Prostate gland (tissue), 2 donors: ENCODE data around the gene TBKBP1. TPM values are rescaled to one million over a fixed set of nuclear protein-coding genes. Genes with fewer than 3 reads are reported as not detected.

ENCODE experiments used
- DNase-seq: peaks from one replicate; pipeline ENCODE4 v3.0.0-alpha.2; 2019; ENCODE audit warnings: low spot score
- H3K27ac ChIP-seq, 2 donors: fragments of 200-600 bp; sonication (generic); 2 replicates each; pipeline ENCODE4 v1.5.1; 2017 to 2019
- H3K27me3 ChIP-seq: fragments of 200-600 bp; sonication (generic); replicated peaks from 2 replicates; pipeline ENCODE4 v1.5.1; 2019; ENCODE audit not compliant: insufficient read depth
- H3K36me3 ChIP-seq, 2 donors: fragments of 200-600 bp; sonication (generic); 1 replicate in 1 of 2; 2 replicates in 1 of 2; pipeline versions ENCODE4 v1.5.1 to v1.8.1; 2017 to 2019
- H3K4me1 ChIP-seq: fragments of 200-600 bp; sonication (generic); replicated peaks from 2 replicates; pipeline ENCODE4 v1.5.1; 2019
- H3K4me3 ChIP-seq, 2 donors: fragments of 200-600 bp; sonication (generic); 2 replicates each; pipeline ENCODE4 v1.5.1; 2017 to 2019
- H3K9me3 ChIP-seq: fragments of 200-600 bp; sonication (generic); 2 replicates; pipeline ENCODE4 v1.5.1; 2017
- POLR2A ChIP-seq: fragments of 450-650 bp; IDR thresholded peaks from one replicate; pipeline ENCODE4 v1.6.1; 2016; ENCODE audit warnings: antibody characterized with exemption, mild to moderate bottlenecking
- POLR2AphosphoS5 ChIP-seq: sonication (generic); formaldehyde crosslinking; IDR thresholded peaks from one replicate; pipeline ENCODE4 v1.6.1; 2017; ENCODE audit warnings: antibody characterized with exemption
- WGBS: methylation state at CpG from one replicate; pipeline ENCODE4 v1.1.5; 2018; 5-methylcytosine and 5-hydroxymethylcytosine counted together
- intact Hi-C: fragments of 100-400 bp; cut with DNase I; formaldehyde crosslinking; loops from one replicate; pipeline ENCODE4 v1.14.2; 2022
- total RNA-seq, 2 donors: library from RNA; depleted of rRNA; stranded (reverse); fragments of >200 nt; gene quantifications; one replicate each; pipeline ENCODE4 v1.1.0, GENCODE V29; 2016
- TF ChIP-seq, protein P1 (sequence below), 4 experiments: fragments of 200-600 bp in 2 of 4; fragments of 450-650 bp in 2 of 4; sonication (generic) in 2 of 4; IDR thresholded peaks; 1 replicate in 3 of 4; 2 replicates in 1 of 4; pipeline ENCODE4 v1.5.1; 2016 to 2019; ENCODE audit warnings: antibody characterized with exemption in 4 of 4, mild to moderate bottlenecking in 2 of 4, moderate library complexity in 2 of 4

The TBKBP1 gene
- total RNA-seq, 2 donors from 2014 or later = 9.5 to 15.3 TPM

DNA sequence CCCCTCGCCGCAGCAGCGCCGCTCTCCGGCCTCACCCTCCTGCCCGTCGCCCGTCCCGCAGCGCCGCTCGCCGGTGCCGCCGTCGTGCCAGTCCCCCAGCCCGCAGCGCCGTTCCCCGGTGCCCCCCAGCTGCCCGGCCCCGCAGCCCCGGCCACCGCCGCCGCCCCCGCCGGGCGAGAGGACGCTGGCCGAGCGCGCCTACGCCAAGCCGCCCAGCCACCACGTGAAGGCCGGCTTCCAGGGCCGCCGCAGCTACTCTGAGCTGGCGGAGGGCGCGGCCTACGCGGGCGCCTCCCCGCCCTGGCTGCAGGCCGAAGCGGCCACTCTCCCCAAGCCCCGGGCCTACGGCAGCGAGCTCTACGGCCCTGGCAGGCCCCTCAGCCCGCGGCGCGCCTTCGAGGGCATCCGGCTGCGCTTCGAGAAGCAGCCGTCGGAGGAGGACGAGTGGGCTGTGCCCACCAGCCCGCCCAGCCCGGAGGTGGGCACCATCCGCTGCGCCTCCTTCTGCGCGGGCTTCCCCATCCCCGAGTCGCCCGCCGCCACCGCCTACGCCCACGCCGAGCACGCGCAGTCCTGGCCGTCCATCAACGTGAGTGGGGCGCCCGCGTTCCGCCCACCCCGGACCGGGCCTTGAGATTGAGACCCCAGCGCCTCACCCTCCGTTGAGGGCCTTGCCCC is 15.0 kb downstream of the TBKBP1 start:
- TF ChIP-seq POLR2AphosphoS5 (no peak), POLR2A (no peak)
- TF ChIP-seq, protein P1, sequence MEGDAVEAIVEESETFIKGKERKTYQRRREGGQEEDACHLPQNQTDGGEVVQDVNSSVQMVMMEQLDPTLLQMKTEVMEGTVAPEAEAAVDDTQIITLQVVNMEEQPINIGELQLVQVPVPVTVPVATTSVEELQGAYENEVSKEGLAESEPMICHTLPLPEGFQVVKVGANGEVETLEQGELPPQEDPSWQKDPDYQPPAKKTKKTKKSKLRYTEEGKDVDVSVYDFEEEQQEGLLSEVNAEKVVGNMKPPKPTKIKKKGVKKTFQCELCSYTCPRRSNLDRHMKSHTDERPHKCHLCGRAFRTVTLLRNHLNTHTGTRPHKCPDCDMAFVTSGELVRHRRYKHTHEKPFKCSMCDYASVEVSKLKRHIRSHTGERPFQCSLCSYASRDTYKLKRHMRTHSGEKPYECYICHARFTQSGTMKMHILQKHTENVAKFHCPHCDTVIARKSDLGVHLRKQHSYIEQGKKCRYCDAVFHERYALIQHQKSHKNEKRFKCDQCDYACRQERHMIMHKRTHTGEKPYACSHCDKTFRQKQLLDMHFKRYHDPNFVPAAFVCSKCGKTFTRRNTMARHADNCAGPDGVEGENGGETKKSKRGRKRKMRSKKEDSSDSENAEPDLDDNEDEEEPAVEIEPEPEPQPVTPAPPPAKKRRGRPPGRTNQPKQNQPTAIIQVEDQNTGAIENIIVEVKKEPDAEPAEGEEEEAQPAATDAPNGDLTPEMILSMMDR (IDR thresholded peaks at IDR 0.05) = no peak
- intact Hi-C loops = no loop called here
- no peak for DNase-seq
- H3K4me3 ChIP-seq = peak overlapping the region in 1 of 2 donors; percentile 32
- peaks cover 0 to 9% of the 10 kb centered on the region in 2 donors for H3K36me3 ChIP-seq
- no peaks in the 10 kb centered on the region for H3K4me1 ChIP-seq
- H3K27me3 ChIP-seq = no peaks in the 10 kb centered on the region
- no peak overlapping the region for H3K27ac ChIP-seq
- 50% methylated on average over 78 of the region's 89 CpGs for WGBS
- H3K9me3 ChIP-seq = no peaks in the 10 kb centered on the region

DNA sequence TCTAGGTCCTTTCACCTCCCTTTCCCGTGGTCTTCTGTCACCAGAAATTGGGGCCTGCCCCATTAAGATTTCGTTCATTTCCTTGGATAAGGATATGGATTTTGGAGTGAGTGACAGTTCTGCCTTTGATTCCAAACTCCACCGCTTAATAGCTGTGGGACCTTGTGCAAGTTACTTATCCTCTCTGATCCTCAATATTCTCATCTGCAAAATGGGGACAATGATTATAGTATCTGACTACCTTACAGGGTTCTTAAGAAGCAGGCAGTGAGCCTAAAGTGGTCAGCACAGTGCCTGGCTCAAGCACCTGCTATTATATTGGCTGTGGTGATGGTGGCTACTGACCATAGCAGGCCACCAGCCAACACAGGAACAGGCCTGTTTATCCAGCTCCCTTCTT is 15.6 kb downstream of the TBKBP1 start:
- no peak for DNase-seq
- Histone ChIP-seq H3K4me1 (no peaks in the 10 kb centered on the region), H3K4me3 (no peak overlapping the region), H3K27me3 (no peaks in the 10 kb centered on the region), H3K9me3 (no peaks in the 10 kb centered on the region), H3K36me3 (peaks cover 0 to 9% of the 10 kb centered on the region in 2 donors), H3K27ac (no peak overlapping the region)
- intact Hi-C loops = no loop called here
- TF ChIP-seq POLR2A = no peak
- TF ChIP-seq POLR2AphosphoS5 = no peak
- TF ChIP-seq, protein P1 (IDR thresholded peaks at IDR 0.05) = no peak
- 83% methylated on average over 3 of the region's 3 CpGs for WGBS

DNA sequence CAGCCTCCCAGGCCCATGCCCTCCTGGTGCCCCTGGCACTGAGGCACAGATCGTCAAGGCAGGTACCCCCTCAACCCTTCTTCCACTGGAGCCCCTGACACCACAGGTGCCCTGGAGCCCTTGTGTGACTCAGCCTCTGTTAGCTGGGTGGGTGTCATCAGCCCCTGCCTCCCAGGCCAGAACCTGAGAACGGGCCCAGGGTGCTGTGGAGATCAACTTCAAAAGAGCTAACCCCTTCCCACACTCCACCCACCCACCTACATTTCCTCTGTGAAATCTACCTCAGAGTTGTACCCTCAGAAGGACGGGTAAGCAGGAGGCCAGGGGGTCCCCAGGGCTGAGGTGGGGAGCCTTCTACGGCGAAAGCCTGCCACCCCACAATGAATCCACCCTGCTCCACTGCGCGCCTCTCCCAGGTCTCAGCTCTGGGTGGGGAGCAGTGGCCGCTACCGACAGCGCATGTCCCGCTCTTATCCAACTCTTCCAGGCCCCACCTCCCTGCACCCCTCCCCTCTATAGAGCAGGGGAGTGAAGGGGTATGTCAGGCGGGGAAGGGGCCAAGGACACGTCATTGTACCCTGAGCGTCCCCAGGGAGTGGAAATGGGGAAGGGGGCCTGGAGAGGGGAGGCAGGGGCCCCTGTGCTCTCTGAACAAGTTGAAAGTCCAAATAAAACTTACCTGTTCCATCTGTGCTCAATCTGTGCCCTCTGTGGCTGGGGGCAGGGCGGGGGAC is 17.6 kb downstream of the TBKBP1 start:
- H3K27ac ChIP-seq = no peak overlapping the region
- H3K4me3 ChIP-seq = no peak overlapping the region
- TF ChIP-seq POLR2A = no peak
- no peak for TF ChIP-seq POLR2AphosphoS5
- TF ChIP-seq, protein P1 (IDR thresholded peaks at IDR 0.05) = no peak
- intact Hi-C loops = no loop called here
- H3K4me1 ChIP-seq = no peaks in the 10 kb centered on the region
- H3K9me3 ChIP-seq = no peaks in the 10 kb centered on the region
- H3K36me3 ChIP-seq = peaks cover 0 to 9% of the 10 kb centered on the region in 2 donors
- DNase-seq = no peak
- 93% methylated on average over 15 of the region's 15 CpGs for WGBS
- H3K27me3 ChIP-seq = peaks cover 2% of the 10 kb centered on the region

DNA sequence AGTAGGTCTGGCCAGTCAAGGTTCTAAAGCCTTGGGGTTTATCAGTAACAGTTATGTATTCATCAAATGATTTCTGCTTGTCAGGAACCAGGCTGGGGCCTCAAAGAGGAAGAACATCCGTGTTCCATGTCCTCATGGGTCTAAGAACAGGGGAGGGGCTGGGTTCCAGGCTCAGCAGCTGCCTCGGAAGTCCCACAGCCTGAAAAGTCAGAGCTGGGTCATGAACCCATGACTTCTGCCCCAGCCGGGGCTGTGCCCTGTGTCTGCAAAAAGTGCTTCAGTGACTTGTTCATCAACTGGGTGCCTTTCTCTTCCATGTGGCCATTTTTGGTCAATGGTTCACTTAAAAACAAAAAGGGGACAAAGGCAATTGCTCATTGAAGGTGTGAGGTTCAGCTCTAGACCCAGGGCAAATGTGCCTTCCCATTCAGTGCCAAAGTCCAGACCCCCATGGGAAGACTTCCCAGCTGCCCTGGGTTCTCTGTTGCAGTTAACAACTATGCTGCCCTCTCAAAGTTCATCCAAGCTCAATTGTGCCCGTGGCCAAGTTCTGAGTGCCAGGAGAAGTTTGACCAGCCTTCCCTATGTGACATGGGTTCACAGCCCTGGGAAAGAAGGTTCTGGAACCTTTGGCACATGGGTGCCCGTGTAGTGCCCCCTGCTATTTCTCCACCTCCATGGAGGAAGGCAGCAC is 18.5 kb downstream of the TBKBP1 start:
- peaks cover 0 to 9% of the 10 kb centered on the region in 2 donors for H3K36me3 ChIP-seq
- TF ChIP-seq, protein P1 (IDR thresholded peaks at IDR 0.05) = no peak
- TF ChIP-seq POLR2AphosphoS5 (no peak), POLR2A (no peak)
- no peak for DNase-seq
- intact Hi-C loops = no loop called here
- 63% methylated on average over 5 of the region's 5 CpGs for WGBS
- H3K4me3 ChIP-seq = no peak overlapping the region
- peaks cover 5% of the 10 kb centered on the region for H3K27me3 ChIP-seq
- no peaks in the 10 kb centered on the region for H3K4me1 ChIP-seq
- no peak overlapping the region for H3K27ac ChIP-seq
- H3K9me3 ChIP-seq = no peaks in the 10 kb centered on the region
